GM18870 (cell line): ENCODE data around the gene APBA1.

Experiments used
- ATAC-seq: cut with Tn5 transposase; IDR thresholded peaks from one replicate; pipeline ENCODE4 v1.9.1; 2021; ENCODE audit warnings: moderate library complexity; ENCODE audit not compliant: unreplicated experiment

Gene APBA1

GRCh38 chr9:69377981-69378380, 294.2 kb downstream of the APBA1 start:
- no peak for ATAC-seq
